ENCODE data around the gene RFLNA.

GRCh38 chr12:124286414-124286813, 8.5 kb upstream of the RFLNA start:
- TF ChIP-seq CTCF (IDR thresholded peaks at IDR 0.05): no peak
- TF ChIP-seq EZH2 (IDR thresholded peaks at IDR 0.05): no peak
- TF ChIP-seq EZH2phosphoT487 (IDR thresholded peaks at IDR 0.05): no peak
